Activated naive CD4-positive, alpha-beta T cell treated with anti-CD3 and anti-CD28 coated beads for 36 hours (primary cell): Measurements from ENCODE around the gene CD164L2. TPM values are rescaled to one million over a fixed set of nuclear protein-coding genes. Genes with fewer than 3 reads are reported as not detected.

Experiments
- CTCF ChIA-PET: fragments of 350-600 bp; sonication (Branson Sonifier 250); formaldehyde crosslinking; loops from one replicate; lab custom pipeline; 2021; ENCODE audit warnings: antibody characterized with exemption; lab: Charles Lee
- DNase-seq: peaks from one replicate; pipeline ENCODE4 v3.0.0-alpha.2; 2020
- H3K27ac Mint-ChIP-seq: one replicate; pipeline ENCODE4 v1.8.0; 2021; ENCODE audit warnings: mild to moderate bottlenecking, mixed read lengths
- H3K27me3 Mint-ChIP-seq: one replicate; pipeline ENCODE4 v1.8.0; 2021; ENCODE audit warnings: low read depth, mixed read lengths
- H3K36me3 Mint-ChIP-seq: one replicate; pipeline ENCODE4 v1.8.0; 2021; ENCODE audit warnings: low read depth, mixed read lengths
- H3K4me1 Mint-ChIP-seq: one replicate; pipeline ENCODE4 v1.8.0; 2021; ENCODE audit warnings: low read depth, mixed read lengths
- H3K4me3 Mint-ChIP-seq: one replicate; pipeline ENCODE4 v1.8.0; 2021; ENCODE audit warnings: mild to moderate bottlenecking, moderate library complexity, mixed read lengths
- H3K9me3 Mint-ChIP-seq: one replicate; pipeline ENCODE4 v1.8.0; 2021; ENCODE audit warnings: mixed read lengths
- intact Hi-C: fragments of 100-400 bp; cut with micrococcal nuclease; formaldehyde crosslinking; loops from one replicate; pipeline ENCODE4 v1.15.1; 2023
- total RNA-seq, 2 experiments: library from RNA; stranded (reverse); gene quantifications; one replicate each; pipeline ENCODE4 v1.2.3, GENCODE V29; 2021

Gene CD164L2
- total RNA-seq, 2 experiments from 2014 or later: not detected

GRCh38 chr1:27403931-27404330, 20.8 kb upstream of the CD164L2 start:
- CTCF ChIA-PET: interaction anchor here (0.8 to 5.6 kb wide), 15 partner anchors 10 to 292 kb away, joined by 3 to 30 read pairs (median 3); partner anchors contain the start of gene WASF2
- DNase-seq: no peak
- Mint-ChIP-seq H3K27me3 (no peaks in the 10 kb centered on the region), H3K36me3 (peaks cover 2% of the 10 kb centered on the region), H3K4me1 (peaks cover 19% of the 10 kb centered on the region), H3K27ac (peak overlapping the region; percentile 74), H3K4me3 (no peak overlapping the region), H3K9me3 (no peaks in the 10 kb centered on the region)
- intact Hi-C loops: loop anchor here (1.0 to 2.0 kb wide), 4 partner anchors 119 to 259 kb away; no protein-coding TSS in a partner anchor

GRCh38 chr1:27403065-27403726, 20.1 kb upstream of the CD164L2 start:
- Mint-ChIP-seq H3K4me3 (peak overlapping the region; percentile 27), H3K27ac (peak overlapping the region; percentile 74), H3K36me3 (peaks cover 1% of the 10 kb centered on the region), H3K27me3 (no peaks in the 10 kb centered on the region), H3K4me1 (peaks cover 19% of the 10 kb centered on the region), H3K9me3 (no peaks in the 10 kb centered on the region)
- peak; percentile 62 for DNase-seq
- intact Hi-C loops: loop anchor here (1.0 to 2.0 kb wide), 4 partner anchors 120 to 260 kb away; no protein-coding TSS in a partner anchor
- CTCF ChIA-PET: interaction anchor here (0.8 to 5.6 kb wide), 16 partner anchors 10 to 292 kb away, joined by 3 to 30 read pairs (median 3); partner anchors contain the start of gene WASF2

- CTCF ChIA-PET: interaction anchor here (0.7 to 5.6 kb wide), 14 partner anchors 9 to 207 kb away, joined by 3 to 30 read pairs (median 4); no protein-coding TSS in a partner anchor
- intact Hi-C loops: loop anchor here (2.0 kb wide), 2 partner anchors 120 to 260 kb away; no protein-coding TSS in a partner anchor
- peak; percentile 53 for DNase-seq
- Mint-ChIP-seq H3K4me3 (no peak overlapping the region), H3K27me3 (no peaks in the 10 kb centered on the region), H3K27ac (peak overlapping the region; percentile 74), H3K4me1 (peaks cover 19% of the 10 kb centered on the region), H3K36me3 (no peaks in the 10 kb centered on the region), H3K9me3 (no peaks in the 10 kb centered on the region)
These were observed 19.2 kb upstream of the CD164L2 start for GRCh38 chr1:27402349-27402754.

- DNase-seq: no peak
- Mint-ChIP-seq H3K4me3 (no peak overlapping the region), H3K27me3 (no peaks in the 10 kb centered on the region), H3K27ac (no peak overlapping the region), H3K4me1 (peaks cover 19% of the 10 kb centered on the region), H3K9me3 (no peaks in the 10 kb centered on the region), H3K36me3 (no peaks in the 10 kb centered on the region)
- intact Hi-C loops: no loop called here
- CTCF ChIA-PET: interaction anchor here (1.2 to 5.6 kb wide), 4 partner anchors 20 to 205 kb away, joined by 3 to 30 read pairs (median 4); no protein-coding TSS in a partner anchor
These were observed 17.8 kb upstream of the CD164L2 start for GRCh38 chr1:27400963-27401341.

GRCh38 chr1:27400082-27400962, 17.2 kb upstream of the CD164L2 start:
- peaks cover 20% of the 10 kb centered on the region for H3K4me1 Mint-ChIP-seq
- intact Hi-C loops: no loop called here
- CTCF ChIA-PET: interaction anchor here (1.2 to 7.7 kb wide), 6 partner anchors 12 to 206 kb away, joined by 4 to 176 read pairs (median 6); no protein-coding TSS in a partner anchor
- H3K36me3 Mint-ChIP-seq: no peaks in the 10 kb centered on the region
- H3K4me3 Mint-ChIP-seq: no peak overlapping the region
- no peaks in the 10 kb centered on the region for H3K9me3 Mint-ChIP-seq
- H3K27ac Mint-ChIP-seq: no peak overlapping the region
- DNase-seq: no peak
- no peaks in the 10 kb centered on the region for H3K27me3 Mint-ChIP-seq

- intact Hi-C loops: no loop called here
- no peaks in the 10 kb centered on the region for H3K9me3 Mint-ChIP-seq
- H3K4me3 Mint-ChIP-seq: no peak overlapping the region
- H3K27ac Mint-ChIP-seq: no peak overlapping the region
- peaks cover 23% of the 10 kb centered on the region for H3K4me1 Mint-ChIP-seq
- no peaks in the 10 kb centered on the region for H3K36me3 Mint-ChIP-seq
- CTCF ChIA-PET: interaction anchor here (0.7 to 7.7 kb wide), 7 partner anchors 12 to 207 kb away, joined by 3 to 176 read pairs (median 7); no protein-coding TSS in a partner anchor
- no peak for DNase-seq
- H3K27me3 Mint-ChIP-seq: no peaks in the 10 kb centered on the region
These were observed 16.3 kb upstream of the CD164L2 start for GRCh38 chr1:27399251-27400025.

GRCh38 chr1:27398405-27399149, 15.4 kb upstream of the CD164L2 start:
- DNase-seq: no peak
- Mint-ChIP-seq H3K27me3 (no peaks in the 10 kb centered on the region), H3K36me3 (no peaks in the 10 kb centered on the region), H3K9me3 (no peaks in the 10 kb centered on the region), H3K4me1 (peaks cover 16% of the 10 kb centered on the region), H3K27ac (no peak overlapping the region), H3K4me3 (no peak overlapping the region)
- CTCF ChIA-PET: interaction anchor here (1.2 to 7.7 kb wide), 13 partner anchors 11 to 264 kb away, joined by 3 to 176 read pairs (median 6); no protein-coding TSS in a partner anchor
- intact Hi-C loops: no loop called here

- H3K9me3 Mint-ChIP-seq: no peaks in the 10 kb centered on the region
- intact Hi-C loops: no loop called here
- H3K4me1 Mint-ChIP-seq: peaks cover 10% of the 10 kb centered on the region
- no peak overlapping the region for H3K4me3 Mint-ChIP-seq
- no peaks in the 10 kb centered on the region for H3K36me3 Mint-ChIP-seq
- CTCF ChIA-PET: interaction anchor here (0.8 to 7.7 kb wide), 12 partner anchors 38 to 265 kb away, joined by 3 to 176 read pairs (median 6); partner anchors contain the start of gene SYTL1
- DNase-seq: no peak
- H3K27ac Mint-ChIP-seq: no peak overlapping the region
- no peaks in the 10 kb centered on the region for H3K27me3 Mint-ChIP-seq
These were observed 14.6 kb upstream of the CD164L2 start for GRCh38 chr1:27397749-27398148.

GRCh38 chr1:27397110-27397509, 14.0 kb upstream of the CD164L2 start:
- H3K27me3 Mint-ChIP-seq: no peaks in the 10 kb centered on the region
- CTCF ChIA-PET: interaction anchor here (0.6 to 7.7 kb wide), 13 partner anchors 31 to 266 kb away, joined by 3 to 176 read pairs (median 6); partner anchors contain the start of genes MAP3K6 and SYTL1
- DNase-seq: no peak
- no peaks in the 10 kb centered on the region for H3K36me3 Mint-ChIP-seq
- peaks cover 9% of the 10 kb centered on the region for H3K4me1 Mint-ChIP-seq
- intact Hi-C loops: no loop called here
- H3K27ac Mint-ChIP-seq: no peak overlapping the region
- no peaks in the 10 kb centered on the region for H3K9me3 Mint-ChIP-seq
- no peak overlapping the region for H3K4me3 Mint-ChIP-seq

GRCh38 chr1:27395441-27396195, 12.5 kb upstream of the CD164L2 start:
- Mint-ChIP-seq H3K27ac (no peak overlapping the region), H3K27me3 (no peaks in the 10 kb centered on the region), H3K4me3 (no peak overlapping the region), H3K36me3 (no peaks in the 10 kb centered on the region), H3K4me1 (peaks cover 16% of the 10 kb centered on the region), H3K9me3 (no peaks in the 10 kb centered on the region)
- intact Hi-C loops: loop anchor here (1.0 to 2.0 kb wide), 3 partner anchors 38 to 351 kb away; no protein-coding TSS in a partner anchor
- peak; percentile 89 for DNase-seq
- CTCF ChIA-PET: interaction anchor here (0.6 to 7.7 kb wide), 21 partner anchors 13 to 267 kb away, joined by 3 to 176 read pairs (median 6); no protein-coding TSS in a partner anchor
